Heart right ventricle (tissue), 16 donors: Measurements from ENCODE around the gene APOA4. TPM values are rescaled to one million over a fixed set of nuclear protein-coding genes. Genes with fewer than 3 reads are reported as not detected.
A peak's percentile ranks its signal among the peaks of the same experiment; 100 is the strongest.

Experiments used
- ATAC-seq, 8 donors: fragments of 200-7000 bp; cut with Tn5 transposase; one replicate each; pipeline ENCODE4 v1.9.1; 2020; ENCODE audit warnings: mild to moderate bottlenecking in 8 of 8, moderate library complexity in 8 of 8, moderate number of reproducible peaks in 1 of 8
- DNase-seq, 2 donors: peaks; one replicate each; pipeline ENCODE4 v3.0.0-alpha.2; 2020
- H3K27ac ChIP-seq, 10 donors: fragments of 200-600 bp; sonication (generic) in 2 of 10; one replicate each; pipeline versions ENCODE4 v1.5.0 to v1.8.0; 2020 to 2022; ENCODE audit warnings: mild to moderate bottlenecking in 3 of 10
- H3K27me3 ChIP-seq, 7 donors: fragments of 200-600 bp; one replicate each; pipeline ENCODE4 v1.8.0; 2021 to 2022; ENCODE audit warnings: mild to moderate bottlenecking in 2 of 7
- H3K36me3 ChIP-seq, 9 donors: fragments of 200-600 bp; sonication (generic) in 1 of 9; one replicate each; pipeline versions ENCODE4 v1.5.0 to v1.8.0; 2020 to 2022; ENCODE audit warnings: mild to moderate bottlenecking in 2 of 9
- H3K4me1 ChIP-seq, 9 donors: fragments of 200-600 bp; sonication (generic) in 1 of 9; one replicate each; pipeline versions ENCODE4 v1.5.0 to v1.8.0; 2020 to 2022; ENCODE audit warnings: mild to moderate bottlenecking in 4 of 9
- H3K4me3 ChIP-seq, 10 donors: fragments of 200-600 bp; sonication (generic) in 2 of 10; one replicate each; pipeline versions ENCODE4 v1.5.0 to v1.8.0; 2020 to 2022; ENCODE audit warnings: mild to moderate bottlenecking in 7 of 10, moderate library complexity in 2 of 10
- H3K9me3 ChIP-seq, 11 donors: fragments of 200-600 bp in 10 of 11; sonication (generic) in 2 of 11; one replicate each; pipeline versions ENCODE4 v1.5.0 to v1.8.0; 2013 to 2022; ENCODE audit warnings: mild to moderate bottlenecking in 2 of 11, control low read depth in 1 of 11, moderate library complexity in 1 of 11
- WGBS, 2 donors: extraction: QIAGEN DNeasy Blood & Tissue Kit; methylation state at CpG; one replicate each; pipeline ENCODE4 v1.1.7; 2013; ENCODE audit warnings: inconsistent platforms in 1 of 2; 5-methylcytosine and 5-hydroxymethylcytosine counted together
- intact Hi-C, 10 donors: fragments of 100-400 bp; cut with DNase I; formaldehyde crosslinking; loops; one replicate each; pipeline versions ENCODE4 v1.11.1 to v1.14.2; 2022
- polyA plus RNA-seq, 2 donors: library from polyadenylated mRNA; stranded (reverse); fragments of 200-250 nt; gene quantifications; one replicate each; pipeline ENCODE4 v1.2.3, GENCODE V29; 2013
- total RNA-seq, 10 donors: library from RNA; stranded (reverse); fragmentation: NEBNext Ultra II Directional in 3 of 10; extraction: Animal tissue kit (Norgen Biotek cat#: 25700) in 3 of 10; gene quantifications; one replicate each; pipeline versions ENCODE4 v1.2.1 to v1.2.4, GENCODE V29; 2021 to 2023
- TF ChIP-seq, protein P1 (sequence below), 9 donors: fragments of 200-600 bp; sonication (generic) in 2 of 9; IDR thresholded peaks; one replicate each; pipeline versions ENCODE4 v1.5.0 to v1.8.0; 2021 to 2022; ENCODE audit warnings: antibody characterized with exemption in 9 of 9, mild to moderate bottlenecking in 5 of 9, moderate library complexity in 1 of 9
- donor health status: Arrhythmogenic right ventricular cardiomyopathy.
- donor health status: ischemic (EF 13 %, LVEDD 7.1; RV severe dilation, severe dysfunction).
- donor health status: healthy with polysubstance abuse.
- donor health status: DM: no; HTN: yes; CAD: no.
- donor health status: DM: no; HTN: no; CAD: no.
- donor health status: ischemic (EF 25% LVEDD 6.9; RV normal size, moderate dysfunction).
- donor health status: ischemic (EF 25% LVEDD 5.7; RV mildly dilated, moderate dysfunction).
- donor health status: healthy.
- donor health status: DM: yes; HTN: yes; CAD: no.
- donor health status: Ischemic cardiomyopathy.
- donor health status: ischemic (EF 35%, LVEDD 5.7; RV mildly dilated, moderate dysfunction).
- donor health status: nonischemic (EF 11% LVEDD 7.7; RV severe dilation, severe dysfunction).
- donor health status: DM: yes; HTN: yes; CAD: no.
- donor health status: PGD.
- donor health status: ischemic (EF 29% LVEDD 5.4; RV normal size, mild dysfunction).
- donor health status: nonischemic (EF 23%, LVEDD 6.1; RV moderate dilation, normal function).

APOA4 gene
- total and polyA plus RNA-seq, 12 donors = 0.26 to 0.75 (median 0.28) TPM; not detected in 9

DNA sequence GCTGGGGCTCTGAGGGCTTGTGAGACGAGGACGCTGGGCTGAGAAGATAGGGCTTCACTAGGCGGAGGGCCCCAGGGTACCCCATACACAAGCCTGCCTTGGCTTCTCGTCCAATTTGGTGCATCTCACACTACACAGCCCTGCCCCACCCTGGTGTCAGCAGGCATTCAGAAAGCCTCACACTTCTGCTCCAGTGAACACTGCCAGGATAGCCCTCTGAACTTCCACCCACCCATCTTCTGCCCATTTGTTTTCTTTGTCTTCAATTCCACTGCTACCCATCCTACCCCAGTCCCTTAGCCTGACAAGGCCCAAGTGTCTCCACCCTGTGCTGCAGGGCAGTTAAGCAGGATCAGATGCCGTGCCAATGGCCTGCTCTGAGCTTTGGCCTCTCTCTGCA lies 48.4 kb downstream of the APOA4 start:
- H3K4me3 ChIP-seq = no peak overlapping the region
- H3K9me3 ChIP-seq = no peaks in the 10 kb centered on the region
- intact Hi-C loops = no loop called here
- H3K27me3 ChIP-seq = no peaks in the 10 kb centered on the region
- no peak overlapping the region for H3K27ac ChIP-seq
- H3K36me3 ChIP-seq = peaks cover 0 to 45% (median 28%) of the 10 kb centered on the region in 9 donors
- no peak for ATAC-seq
- no peak for DNase-seq
- 83 to 87% methylated on average over 5 of the region's 5 CpGs for WGBS, 2 donors
- peaks cover 6 to 36% (median 23%) of the 10 kb centered on the region in 9 donors for H3K4me1 ChIP-seq
- TF ChIP-seq, protein P1, sequence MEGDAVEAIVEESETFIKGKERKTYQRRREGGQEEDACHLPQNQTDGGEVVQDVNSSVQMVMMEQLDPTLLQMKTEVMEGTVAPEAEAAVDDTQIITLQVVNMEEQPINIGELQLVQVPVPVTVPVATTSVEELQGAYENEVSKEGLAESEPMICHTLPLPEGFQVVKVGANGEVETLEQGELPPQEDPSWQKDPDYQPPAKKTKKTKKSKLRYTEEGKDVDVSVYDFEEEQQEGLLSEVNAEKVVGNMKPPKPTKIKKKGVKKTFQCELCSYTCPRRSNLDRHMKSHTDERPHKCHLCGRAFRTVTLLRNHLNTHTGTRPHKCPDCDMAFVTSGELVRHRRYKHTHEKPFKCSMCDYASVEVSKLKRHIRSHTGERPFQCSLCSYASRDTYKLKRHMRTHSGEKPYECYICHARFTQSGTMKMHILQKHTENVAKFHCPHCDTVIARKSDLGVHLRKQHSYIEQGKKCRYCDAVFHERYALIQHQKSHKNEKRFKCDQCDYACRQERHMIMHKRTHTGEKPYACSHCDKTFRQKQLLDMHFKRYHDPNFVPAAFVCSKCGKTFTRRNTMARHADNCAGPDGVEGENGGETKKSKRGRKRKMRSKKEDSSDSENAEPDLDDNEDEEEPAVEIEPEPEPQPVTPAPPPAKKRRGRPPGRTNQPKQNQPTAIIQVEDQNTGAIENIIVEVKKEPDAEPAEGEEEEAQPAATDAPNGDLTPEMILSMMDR (IDR thresholded peaks at IDR 0.05) = no peak

DNA sequence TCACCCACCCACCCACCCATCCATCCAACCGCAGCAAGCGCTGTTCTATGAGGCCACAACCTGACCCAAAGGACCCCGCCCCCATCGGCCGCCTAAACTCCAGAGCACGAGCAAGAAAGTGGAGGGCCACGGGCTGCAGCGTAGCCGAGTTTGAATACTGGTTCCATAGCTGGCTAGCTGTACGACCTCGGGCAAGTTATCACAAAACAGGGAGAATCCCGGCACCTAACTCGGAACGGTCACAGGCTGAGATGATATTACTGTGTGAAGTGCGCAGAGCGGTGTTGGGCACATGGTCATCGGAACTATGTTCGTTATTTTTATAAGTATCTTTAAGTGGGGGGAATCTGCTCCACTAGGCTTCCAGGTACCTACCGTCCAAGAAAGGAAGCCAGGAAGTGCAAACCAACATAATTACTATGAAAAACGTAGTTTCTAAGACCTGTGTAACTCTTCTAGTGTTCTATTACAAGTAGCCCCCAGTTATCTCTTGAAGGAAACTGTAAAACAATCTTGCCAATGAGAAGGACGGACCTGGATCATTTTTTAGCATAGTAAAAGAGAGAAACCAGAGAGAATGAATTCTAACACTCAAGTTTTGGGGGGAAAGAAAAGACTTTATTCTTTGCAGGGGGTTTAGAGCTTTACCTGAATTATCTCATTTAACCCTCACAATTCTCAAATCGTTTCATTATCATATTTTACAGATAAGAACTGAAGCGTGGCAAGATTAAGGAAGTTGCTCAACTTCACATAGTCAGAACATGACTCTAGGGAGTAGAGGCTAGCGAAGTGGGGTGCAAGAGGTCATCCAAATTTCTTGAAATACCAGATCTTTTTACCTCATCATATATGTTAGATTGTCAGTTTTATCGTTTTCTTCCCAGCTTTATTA lies 49.7 kb downstream of the APOA4 start:
- 5 to 6% methylated on average over 25 of the region's 25 CpGs for WGBS, 2 donors
- H3K9me3 ChIP-seq = no peaks in the 10 kb centered on the region
- TF ChIP-seq, protein P1 (IDR thresholded peaks at IDR 0.05) = no peak
- H3K27me3 ChIP-seq = no peaks in the 10 kb centered on the region
- H3K27ac ChIP-seq = peak overlapping the region; percentile 65 to 97 (median 92)
- ATAC-seq = peak in 6 of 8 donors; percentile 45 to 70 (median 64)
- H3K36me3 ChIP-seq = peaks cover 0 to 45% (median 21%) of the 10 kb centered on the region in 9 donors
- peaks cover 6 to 36% (median 23%) of the 10 kb centered on the region in 9 donors for H3K4me1 ChIP-seq
- intact Hi-C loops = no loop called here
- peak overlapping the region; percentile 68 to 95 (median 89) for H3K4me3 ChIP-seq
- DNase-seq = no peak

DNA sequence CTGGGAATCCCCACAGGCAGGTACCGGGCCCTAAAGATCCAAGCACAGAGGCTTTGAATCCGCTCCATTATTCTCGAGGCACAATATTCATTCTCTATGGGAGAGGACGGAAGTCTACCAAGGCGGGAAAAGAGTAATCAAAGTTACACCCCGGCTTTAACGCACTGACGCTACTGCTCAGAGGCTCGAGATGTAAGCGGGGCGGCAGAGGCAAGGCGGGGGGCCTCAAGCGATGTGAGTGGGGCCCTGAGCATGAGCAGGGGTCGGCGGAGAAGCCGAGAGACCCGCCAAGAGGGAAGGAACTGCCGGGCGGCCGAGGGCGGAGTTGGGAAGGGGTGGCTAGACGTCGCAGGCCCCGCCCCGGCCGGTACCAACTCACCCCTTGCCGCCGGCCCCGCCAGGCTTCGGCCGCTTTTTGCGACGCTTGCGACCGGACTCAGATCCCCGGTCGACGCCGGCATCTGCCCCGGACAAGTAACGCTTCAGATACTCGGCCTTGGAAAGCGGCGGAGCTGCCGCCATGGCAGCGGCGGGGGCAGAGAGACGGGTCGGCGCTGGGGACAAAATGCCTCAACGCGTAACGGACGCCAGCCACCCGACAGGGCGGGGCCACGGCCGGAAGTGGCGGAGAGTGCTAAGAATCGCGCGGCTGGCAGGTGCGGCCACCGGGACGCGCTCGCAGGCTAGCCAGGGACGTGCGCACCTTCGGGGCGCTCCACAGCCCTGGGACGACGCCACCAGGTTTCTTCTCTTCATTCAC lies 50.5 kb downstream of the APOA4 start, which contains the start of gene BUD13:
BUD13 (minus strand) TSS at position 545 of the 760 bp plus-strand sequence; CDS start at position 522, 23 bp downstream.
- 0% methylated on average over 71 to 73 of the region's 73 CpGs for WGBS, 2 donors
- peak; percentile 92 to 94 for DNase-seq
- Histone ChIP-seq H3K4me1 (peaks cover 6 to 36% (median 23%) of the 10 kb centered on the region in 9 donors), H3K27ac (peak within 1 kb of the TSS; percentile 65 to 97 (median 92)), H3K36me3 (peaks cover 0 to 45% (median 14%) of the 10 kb centered on the region in 9 donors), H3K27me3 (no peaks in the 10 kb centered on the region), H3K9me3 (no peaks in the 10 kb centered on the region), H3K4me3 (peak within 1 kb of the TSS; percentile 68 to 95 (median 89))
- TF ChIP-seq, protein P1 (IDR thresholded peaks at IDR 0.05) = peak in 3 of 9 donors; percentile 12 to 23 (median 22)
- intact Hi-C loops = no loop called here
- peak; percentile 93 to 96 (median 95) for ATAC-seq

DNA sequence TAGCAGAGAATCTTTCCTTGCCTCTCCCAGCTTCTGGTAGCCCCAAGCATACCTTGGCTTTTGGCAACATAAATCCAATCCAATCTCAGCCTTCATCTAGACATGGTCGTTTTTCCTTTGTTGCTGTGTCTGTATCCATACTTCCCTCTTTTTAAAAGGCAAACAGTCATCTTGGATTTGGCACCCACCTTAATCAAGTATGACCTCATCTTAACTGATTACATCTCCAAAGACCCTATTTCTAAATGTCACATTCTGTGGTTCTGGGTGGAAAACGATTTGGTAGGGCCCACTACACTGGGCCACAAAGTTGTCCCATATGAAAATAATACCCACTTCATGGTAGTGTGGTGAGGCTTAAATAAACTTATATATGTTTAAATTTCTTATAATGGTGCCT lies 51.2 kb downstream of the APOA4 start:
- Histone ChIP-seq H3K27me3 (no peaks in the 10 kb centered on the region), H3K4me1 (peaks cover 6 to 36% (median 23%) of the 10 kb centered on the region in 9 donors), H3K9me3 (no peaks in the 10 kb centered on the region), H3K36me3 (peaks cover 0 to 44% (median 7%) of the 10 kb centered on the region in 9 donors), H3K27ac (peak overlapping the region in 9 of 10 donors; percentile 88 to 97 (median 93)), H3K4me3 (peak overlapping the region; percentile 68 to 95 (median 89))
- ATAC-seq = no peak
- intact Hi-C loops = no loop called here
- DNase-seq = no peak
- TF ChIP-seq, protein P1 (IDR thresholded peaks at IDR 0.05) = no peak
- 8 to 9% methylated on average over 2 of the region's 2 CpGs for WGBS, 2 donors
